Uterus (tissue), 4 donors: ENCODE data around the gene SMAD3. TPM values are rescaled to one million over a fixed set of nuclear protein-coding genes. Genes with fewer than 3 reads are reported as not detected.

Experiments
- DNase-seq, 2 donors: peaks; one replicate each; pipeline ENCODE4 v3.0.0-alpha.2; 2019 to 2020
- H3K27ac ChIP-seq, 2 donors: fragments of 200-600 bp; sonication (generic); 1 replicate in 1 of 2; 2 replicates in 1 of 2; pipeline ENCODE4 v1.5.1; 2016 to 2018
- H3K27me3 ChIP-seq, 2 donors: fragments of 200-600 bp; sonication (generic); one replicate each; pipeline ENCODE4 v1.5.1; 2018 to 2019; ENCODE audit warnings: control low read depth in 1 of 2
- H3K36me3 ChIP-seq, 2 donors: fragments of 200-600 bp; sonication (generic); one replicate each; pipeline ENCODE4 v1.5.1; 2019; ENCODE audit warnings: control low read depth in 1 of 2
- H3K4me1 ChIP-seq, 2 donors: fragments of 200-600 bp; sonication (generic); one replicate each; pipeline ENCODE4 v1.5.1; 2018 to 2019; ENCODE audit warnings: control low read depth in 1 of 2
- H3K4me3 ChIP-seq, 2 donors: fragments of 200-600 bp; sonication (generic); 1 replicate in 1 of 2; 2 replicates in 1 of 2; pipeline ENCODE4 v1.5.1; 2018 to 2019; ENCODE audit warnings: mild to moderate bottlenecking in 1 of 2
- H3K9me3 ChIP-seq, 2 donors: fragments of 200-600 bp; sonication (generic); one replicate each; pipeline ENCODE4 v1.5.1; 2019; ENCODE audit warnings: control low read depth in 1 of 2
- POLR2A ChIP-seq, 2 donors: fragments of 450-650 bp; IDR thresholded peaks; one replicate each; pipeline ENCODE4 v1.6.1; 2016; ENCODE audit warnings: antibody characterized with exemption in 2 of 2, mild to moderate bottlenecking in 1 of 2, moderate library complexity in 1 of 2
- intact Hi-C: fragments of 100-400 bp; cut with DNase I; formaldehyde crosslinking; loops from one replicate; pipeline ENCODE4 v1.15.1; 2023; ENCODE audit warnings: low total_unique reads
- total RNA-seq, 4 donors: library from RNA; depleted of rRNA in 3 of 4; stranded (reverse); fragments of >200 nt in 3 of 4; gene quantifications; one replicate each; pipeline versions ENCODE4 v1.1.0 to v1.2.4, GENCODE V29; 2014 to 2023
- TF ChIP-seq, protein P1 (sequence below), 4 experiments: fragments of 200-600 bp in 2 of 4; fragments of 450-650 bp in 2 of 4; sonication (generic) in 2 of 4; IDR thresholded peaks; one replicate each; pipeline ENCODE4 v1.5.1; 2016 to 2019; ENCODE audit warnings: antibody characterized with exemption in 4 of 4, mild to moderate bottlenecking in 2 of 4, moderate library complexity in 1 of 4
- donor health status: DM: yes; HTN: yes; CAD: no.

The SMAD3 gene
- total RNA-seq, 4 donors from 2014 or later = 14.3 to 66.9 (median 32.3) TPM

DNA sequence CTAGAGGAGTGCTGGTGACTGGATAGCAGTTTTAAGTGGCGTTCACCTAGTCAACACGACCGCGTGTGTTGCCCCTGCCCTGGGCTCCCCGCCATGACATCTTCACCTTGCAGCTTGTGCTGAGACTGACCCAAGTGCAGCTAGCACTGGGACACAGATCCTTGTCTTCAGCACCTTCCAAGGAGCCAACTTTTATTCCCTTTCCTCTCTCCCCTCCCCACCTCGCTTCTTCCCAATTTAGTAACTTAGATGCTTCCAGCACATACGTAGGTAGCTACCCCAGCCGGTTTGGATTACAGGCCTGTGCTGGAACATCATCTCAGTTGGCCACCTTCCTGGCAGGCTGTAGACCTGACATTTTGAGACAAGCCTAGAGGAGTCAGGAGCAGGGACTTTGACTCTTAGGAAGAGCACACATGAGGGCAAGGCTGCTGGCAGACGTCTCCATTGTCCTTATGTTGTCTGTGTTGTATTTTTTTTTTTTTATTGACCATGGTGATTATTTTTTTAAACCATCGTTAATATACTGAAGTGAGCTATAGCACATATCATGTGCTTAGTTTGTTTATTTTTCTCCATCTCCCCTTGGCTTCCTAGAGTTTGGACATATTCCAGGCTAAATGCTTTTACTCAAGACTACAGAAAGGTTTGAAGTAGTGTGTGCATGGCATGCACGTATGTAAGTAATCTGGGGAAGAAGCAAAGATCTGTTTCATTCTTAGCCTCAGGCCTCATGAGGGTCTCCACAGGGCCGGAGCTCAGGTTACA is 128.0 kb downstream of the SMAD3 start:
- TF ChIP-seq POLR2A (IDR thresholded peaks at IDR 0.05) = no peak
- TF ChIP-seq, protein P1, sequence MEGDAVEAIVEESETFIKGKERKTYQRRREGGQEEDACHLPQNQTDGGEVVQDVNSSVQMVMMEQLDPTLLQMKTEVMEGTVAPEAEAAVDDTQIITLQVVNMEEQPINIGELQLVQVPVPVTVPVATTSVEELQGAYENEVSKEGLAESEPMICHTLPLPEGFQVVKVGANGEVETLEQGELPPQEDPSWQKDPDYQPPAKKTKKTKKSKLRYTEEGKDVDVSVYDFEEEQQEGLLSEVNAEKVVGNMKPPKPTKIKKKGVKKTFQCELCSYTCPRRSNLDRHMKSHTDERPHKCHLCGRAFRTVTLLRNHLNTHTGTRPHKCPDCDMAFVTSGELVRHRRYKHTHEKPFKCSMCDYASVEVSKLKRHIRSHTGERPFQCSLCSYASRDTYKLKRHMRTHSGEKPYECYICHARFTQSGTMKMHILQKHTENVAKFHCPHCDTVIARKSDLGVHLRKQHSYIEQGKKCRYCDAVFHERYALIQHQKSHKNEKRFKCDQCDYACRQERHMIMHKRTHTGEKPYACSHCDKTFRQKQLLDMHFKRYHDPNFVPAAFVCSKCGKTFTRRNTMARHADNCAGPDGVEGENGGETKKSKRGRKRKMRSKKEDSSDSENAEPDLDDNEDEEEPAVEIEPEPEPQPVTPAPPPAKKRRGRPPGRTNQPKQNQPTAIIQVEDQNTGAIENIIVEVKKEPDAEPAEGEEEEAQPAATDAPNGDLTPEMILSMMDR (IDR thresholded peaks at IDR 0.05) = no peak
- no peaks in the 10 kb centered on the region for H3K36me3 ChIP-seq
- intact Hi-C loops = no loop called here
- peaks cover 8 to 17% of the 10 kb centered on the region in 2 donors for H3K4me1 ChIP-seq
- H3K4me3 ChIP-seq = no peak overlapping the region
- peak; percentile 67 to 80 for DNase-seq
- no peaks in the 10 kb centered on the region for H3K9me3 ChIP-seq
- no peaks in the 10 kb centered on the region for H3K27me3 ChIP-seq
- H3K27ac ChIP-seq = peak overlapping the region; percentile 81 to 92

DNA sequence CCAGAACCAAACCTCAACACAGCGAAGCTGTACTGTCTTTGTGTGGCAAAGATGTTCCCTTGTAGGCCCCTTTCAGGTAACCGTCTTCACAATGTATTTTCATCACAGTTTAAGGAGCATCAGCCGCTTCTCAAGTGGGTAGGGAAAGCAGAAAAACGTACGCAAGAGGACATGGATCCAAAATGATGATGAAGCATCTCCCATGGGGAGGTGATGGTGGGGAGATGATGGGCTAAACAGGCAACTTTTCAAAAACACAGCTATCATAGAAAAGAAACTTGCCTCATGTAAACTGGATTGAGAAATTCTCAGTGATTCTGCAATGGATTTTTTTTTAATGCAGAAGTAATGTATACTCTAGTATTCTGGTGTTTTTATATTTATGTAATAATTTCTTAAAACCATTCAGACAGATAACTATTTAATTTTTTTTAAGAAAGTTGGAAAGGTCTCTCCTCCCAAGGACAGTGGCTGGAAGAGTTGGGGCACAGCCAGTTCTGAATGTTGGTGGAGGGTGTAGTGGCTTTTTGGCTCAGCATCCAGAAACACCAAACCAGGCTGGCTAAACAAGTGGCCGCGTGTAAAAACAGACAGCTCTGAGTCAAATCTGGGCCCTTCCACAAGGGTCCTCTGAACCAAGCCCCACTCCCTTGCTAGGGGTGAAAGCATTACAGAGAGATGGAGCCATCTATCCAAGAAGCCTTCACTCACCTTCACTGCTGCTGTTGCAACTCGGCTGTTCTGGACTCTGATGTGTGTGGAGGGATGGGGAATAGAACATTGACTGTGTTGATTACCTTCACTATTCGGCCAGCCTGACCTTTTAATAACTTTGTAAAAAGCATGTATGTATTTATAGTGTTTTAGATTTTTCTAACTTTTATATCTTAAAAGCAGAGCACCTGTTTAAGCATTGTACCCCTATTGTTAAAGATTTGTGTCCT is 129.0 kb downstream of the SMAD3 start:
- peaks cover 3 to 11% of the 10 kb centered on the region in 2 donors for H3K4me1 ChIP-seq
- TF ChIP-seq POLR2A (IDR thresholded peaks at IDR 0.05) = no peak
- TF ChIP-seq, protein P1 (IDR thresholded peaks at IDR 0.05) = no peak

DNA sequence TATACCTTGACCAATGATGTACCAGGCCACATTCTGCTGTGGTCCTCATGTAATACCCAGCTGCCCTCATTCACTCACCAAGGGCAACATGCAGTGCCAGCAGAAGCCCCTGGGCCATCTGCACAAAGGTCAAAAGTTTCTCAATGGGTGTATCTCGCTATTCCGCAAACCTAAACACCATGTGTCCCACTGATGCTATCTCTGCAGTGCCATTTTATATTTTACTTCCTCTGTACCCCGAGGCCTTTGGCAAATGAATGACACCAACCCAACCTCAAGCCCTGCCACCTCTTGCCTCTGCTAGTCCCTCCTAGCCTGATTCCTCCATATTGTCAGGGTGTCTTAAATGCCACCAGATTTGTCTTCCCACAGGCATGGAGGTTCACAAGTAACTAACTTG is 129.9 kb downstream of the SMAD3 start:
- TF ChIP-seq, protein P1 (IDR thresholded peaks at IDR 0.05) = no peak
- no peak for TF ChIP-seq POLR2A (IDR thresholded peaks at IDR 0.05)
- Histone ChIP-seq H3K9me3 (no peaks in the 10 kb centered on the region), H3K27ac (peak overlapping the region; percentile 81 to 92), H3K4me3 (no peak overlapping the region), H3K4me1 (peaks cover 3 to 4% of the 10 kb centered on the region in 2 donors), H3K27me3 (no peaks in the 10 kb centered on the region), H3K36me3 (no peaks in the 10 kb centered on the region)
- no peak for DNase-seq
- intact Hi-C loops = no loop called here

More for the DNA sequence above, 129.0 kb downstream of the SMAD3 start:
- H3K36me3 ChIP-seq = no peaks in the 10 kb centered on the region
- no peaks in the 10 kb centered on the region for H3K9me3 ChIP-seq
- H3K4me3 ChIP-seq = no peak overlapping the region
- peak in 1 of 2 donors; percentile 28 for DNase-seq
- peak overlapping the region; percentile 81 to 92 for H3K27ac ChIP-seq
- intact Hi-C loops = no loop called here
- no peaks in the 10 kb centered on the region for H3K27me3 ChIP-seq

DNA sequence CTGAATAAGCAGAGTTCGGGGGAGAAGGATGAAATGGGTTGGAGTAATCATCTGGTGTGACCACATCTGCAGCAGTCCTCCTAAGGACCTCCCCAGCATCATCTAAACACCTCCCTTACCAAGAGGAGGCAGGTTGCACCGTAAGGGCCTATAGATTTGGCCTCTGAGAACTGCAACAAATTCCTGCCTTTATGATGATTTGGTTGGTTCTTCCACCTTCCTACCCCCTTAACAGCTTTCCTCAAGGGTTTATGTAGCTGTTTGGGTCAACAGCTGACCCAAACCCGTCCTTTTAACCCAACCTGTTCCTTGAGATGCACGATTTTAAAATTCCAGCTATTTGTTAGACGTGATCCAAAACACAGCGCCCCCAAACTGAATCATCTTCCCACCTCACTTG is 130.8 kb downstream of the SMAD3 start:
- H3K27ac ChIP-seq = peak overlapping the region; percentile 81 to 92
- H3K27me3 ChIP-seq = no peaks in the 10 kb centered on the region
- no peaks in the 10 kb centered on the region for H3K36me3 ChIP-seq
- TF ChIP-seq, protein P1 (IDR thresholded peaks at IDR 0.05) = no peak
- no peak for TF ChIP-seq POLR2A (IDR thresholded peaks at IDR 0.05)
- no peak overlapping the region for H3K4me3 ChIP-seq
- intact Hi-C loops = no loop called here
- H3K4me1 ChIP-seq = peaks cover 3 to 4% of the 10 kb centered on the region in 2 donors
- no peak for DNase-seq
- H3K9me3 ChIP-seq = no peaks in the 10 kb centered on the region
